ENCODE measurements around the gene SIGMAR1. TPM values are rescaled to one million over a fixed set of nuclear protein-coding genes. Genes with fewer than 3 reads are reported as not detected.

SIGMAR1 gene
- total RNA-seq, 2 experiments from 2014 or later, result 66.7 to 66.9 TPM

DNA sequence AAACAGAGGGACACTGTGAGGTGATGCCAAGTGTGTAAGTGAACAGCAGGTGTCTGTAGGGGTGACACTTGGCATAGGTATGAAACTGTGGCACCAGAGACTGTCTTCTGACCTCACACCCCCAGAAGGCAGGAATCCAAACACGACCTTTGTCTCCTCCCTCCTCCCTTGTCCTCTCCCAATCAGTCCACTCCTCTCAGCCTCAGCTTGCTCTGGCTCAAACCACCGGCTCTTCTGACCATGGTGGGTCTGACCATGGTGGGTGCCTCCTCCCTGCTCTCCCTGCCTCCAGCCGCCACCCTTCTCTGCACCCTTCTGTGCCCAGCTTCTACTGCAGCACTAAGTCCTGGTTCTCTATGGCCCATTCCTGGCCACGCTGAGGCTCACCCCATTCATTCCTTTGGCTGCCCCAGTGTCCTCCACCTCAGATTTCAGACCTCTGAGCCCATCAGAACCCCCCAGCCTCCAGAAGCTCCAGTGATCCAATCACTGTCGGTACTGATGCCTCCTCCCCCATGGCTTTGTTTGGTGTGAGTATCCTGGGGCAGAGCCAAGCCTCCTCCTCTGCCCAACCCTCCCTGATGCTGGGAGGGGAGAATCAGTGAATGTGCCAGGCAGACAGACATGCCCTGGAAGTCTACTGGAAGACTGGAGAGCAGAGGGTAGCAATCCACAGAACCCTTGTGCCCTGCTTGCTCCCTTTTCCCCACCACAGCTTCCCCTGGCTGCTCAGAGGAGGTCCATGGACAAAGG is 7.0 kb downstream of the SIGMAR1 start:
- H3K4me3 Mint-ChIP-seq, result no peak overlapping the region
- no peaks in the 10 kb centered on the region for H3K9me3 Mint-ChIP-seq (ENCODE audit: insufficient read depth)
- H3K27ac Mint-ChIP-seq, result no peak overlapping the region
- peaks cover 8% of the 10 kb centered on the region for H3K36me3 Mint-ChIP-seq (ENCODE audit: low read depth)
- peaks cover 24% of the 10 kb centered on the region for H3K4me1 Mint-ChIP-seq (ENCODE audit: low read depth)
- ChIA-PET POLR2A (no interaction called here), CTCF (interaction anchor here (2.0 to 9.0 kb wide), 4 partner anchors 8 to 72 kb away, joined by 6 to 156 read pairs (median 70); partner anchors contain the start of genes DCTN3 and GALT)
- DNase-seq (no peak), ATAC-seq (no peak)
- H3K27me3 Mint-ChIP-seq (ENCODE audit: low read depth), result peaks cover 44% of the 10 kb centered on the region

- Mint-ChIP-seq H3K36me3 (ENCODE audit: low read depth) (no peaks in the 10 kb centered on the region), H3K27ac (no peak overlapping the region), H3K27me3 (ENCODE audit: low read depth) (peaks cover 53% of the 10 kb centered on the region), H3K4me1 (ENCODE audit: low read depth) (peaks cover 16% of the 10 kb centered on the region), H3K4me3 (peak overlapping the region; percentile 47), H3K9me3 (ENCODE audit: insufficient read depth) (no peaks in the 10 kb centered on the region)
- POLR2A ChIA-PET, result interaction anchor here (0.6 to 1.3 kb wide), 2 partner anchors 9 to 17 kb away, joined by 3 to 8 read pairs; partner anchors contain the start of genes DCTN3 and RPP25L
- ATAC-seq (no peak), DNase-seq (no peak)
- CTCF ChIA-PET, result interaction anchor here (1.1 to 1.3 kb wide), 2 partner anchors 9 to 16 kb away, joined by 6 to 7 read pairs; partner anchors contain the start of gene DCTN3
Measured at GRCh38 chr9:34629491-34629808, 8.1 kb downstream of the SIGMAR1 start.

GRCh38 chr9:34628656-34629490 is 8.7 kb downstream of the SIGMAR1 start, which contains the start of gene ARID3C:
Gene ARID3C (minus strand): TSS chr9:34629066. CDS start chr9:34628014, 1,052 bp downstream.
- Mint-ChIP-seq H3K27me3 (ENCODE audit: low read depth) (peaks cover 58% of the 10 kb centered on the region), H3K4me1 (ENCODE audit: low read depth) (peaks cover 15% of the 10 kb centered on the region), H3K27ac (no peak within 1 kb of the TSS), H3K36me3 (ENCODE audit: low read depth) (no peaks in the 10 kb centered on the region), H3K9me3 (ENCODE audit: insufficient read depth) (no peaks in the 10 kb centered on the region), H3K4me3 (peak within 1 kb of the TSS; percentile 73)
- CTCF ChIA-PET, result interaction anchor here (1.1 to 1.3 kb wide), 2 partner anchors 8 to 15 kb away, joined by 6 to 7 read pairs; partner anchors contain the start of gene DCTN3
- ATAC-seq (peak; percentile 85), DNase-seq (peak; percentile 36)
- POLR2A ChIA-PET, result interaction anchor here (1.3 kb wide), 1 partner anchor 9 kb away, joined by 8 read pairs; the partner anchor contains the start of gene DCTN3

DNA sequence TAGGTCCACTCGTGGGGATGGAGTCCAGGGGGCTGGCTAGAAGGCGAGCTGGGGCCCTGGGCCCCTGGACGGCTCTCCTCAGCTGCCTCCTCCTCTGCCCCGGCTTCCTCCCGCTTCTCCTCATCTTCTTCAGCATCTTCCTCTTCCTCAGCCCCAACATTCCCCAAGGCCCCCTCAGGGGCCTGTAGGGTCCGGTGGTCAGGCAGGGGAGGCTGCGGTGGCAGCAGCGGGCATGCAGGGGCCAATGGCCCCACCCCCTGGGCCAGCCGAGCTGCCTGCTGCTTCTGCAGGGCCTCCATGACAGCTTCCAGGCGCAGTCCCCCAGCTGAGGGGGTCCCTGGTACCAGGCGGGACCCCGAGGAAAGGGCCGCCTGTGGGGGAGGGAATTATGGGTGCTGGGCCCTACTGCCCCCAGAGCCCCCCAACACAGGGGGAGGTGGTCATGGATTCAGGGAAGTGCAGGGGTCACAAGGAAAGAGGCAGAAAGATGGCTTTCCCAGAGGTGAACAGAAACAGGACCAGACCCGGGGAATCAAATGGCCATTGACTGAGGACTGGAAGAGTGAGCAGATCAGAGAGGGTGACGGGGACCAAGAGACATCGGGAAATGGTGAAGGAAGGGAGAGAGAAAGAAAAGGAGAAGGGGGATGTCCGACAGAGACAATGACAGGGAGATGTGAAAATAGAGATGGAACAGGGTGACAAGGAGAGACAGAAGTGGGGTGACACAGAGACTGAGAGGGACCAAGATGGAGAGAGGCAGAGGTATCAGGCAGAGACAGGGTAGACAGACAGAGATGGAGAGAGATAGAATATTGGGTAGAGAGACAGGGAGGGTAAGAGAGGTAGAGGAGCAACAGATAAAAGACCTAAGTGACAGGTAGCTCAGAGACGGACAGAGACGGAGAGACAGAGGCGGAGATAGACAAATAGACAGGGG is 9.6 kb downstream of the SIGMAR1 start:
- Mint-ChIP-seq H3K27me3 (ENCODE audit: low read depth) (peaks cover 63% of the 10 kb centered on the region), H3K27ac (no peak overlapping the region), H3K4me3 (peak overlapping the region; percentile 73), H3K9me3 (ENCODE audit: insufficient read depth) (no peaks in the 10 kb centered on the region), H3K4me1 (ENCODE audit: low read depth) (peaks cover 20% of the 10 kb centered on the region), H3K36me3 (ENCODE audit: low read depth) (peaks cover 2% of the 10 kb centered on the region)
- POLR2A ChIA-PET, result no interaction called here
- CTCF ChIA-PET, result no interaction called here
- ATAC-seq, result no peak
- no peak for DNase-seq

- Mint-ChIP-seq H3K9me3 (ENCODE audit: insufficient read depth) (no peaks in the 10 kb centered on the region), H3K4me3 (no peak overlapping the region), H3K4me1 (ENCODE audit: low read depth) (peaks cover 31% of the 10 kb centered on the region), H3K27me3 (ENCODE audit: low read depth) (peaks cover 68% of the 10 kb centered on the region), H3K27ac (no peak overlapping the region), H3K36me3 (ENCODE audit: low read depth) (peaks cover 2% of the 10 kb centered on the region)
- ATAC-seq, result no peak
- ChIA-PET POLR2A (interaction anchor here (1.3 to 2.6 kb wide), 2 partner anchors 12 to 13 kb away, joined by 4 to 16 read pairs; partner anchors contain the start of gene SIGMAR1), CTCF (interaction anchor here (1.1 to 7.6 kb wide), 3 partner anchors 10 to 22 kb away, joined by 3 to 131 read pairs (median 13); partner anchors contain the start of genes RPP25L and SIGMAR1)
- no peak for DNase-seq
Measured at GRCh38 chr9:34625186-34625486, 12.5 kb downstream of the SIGMAR1 start.

DNA sequence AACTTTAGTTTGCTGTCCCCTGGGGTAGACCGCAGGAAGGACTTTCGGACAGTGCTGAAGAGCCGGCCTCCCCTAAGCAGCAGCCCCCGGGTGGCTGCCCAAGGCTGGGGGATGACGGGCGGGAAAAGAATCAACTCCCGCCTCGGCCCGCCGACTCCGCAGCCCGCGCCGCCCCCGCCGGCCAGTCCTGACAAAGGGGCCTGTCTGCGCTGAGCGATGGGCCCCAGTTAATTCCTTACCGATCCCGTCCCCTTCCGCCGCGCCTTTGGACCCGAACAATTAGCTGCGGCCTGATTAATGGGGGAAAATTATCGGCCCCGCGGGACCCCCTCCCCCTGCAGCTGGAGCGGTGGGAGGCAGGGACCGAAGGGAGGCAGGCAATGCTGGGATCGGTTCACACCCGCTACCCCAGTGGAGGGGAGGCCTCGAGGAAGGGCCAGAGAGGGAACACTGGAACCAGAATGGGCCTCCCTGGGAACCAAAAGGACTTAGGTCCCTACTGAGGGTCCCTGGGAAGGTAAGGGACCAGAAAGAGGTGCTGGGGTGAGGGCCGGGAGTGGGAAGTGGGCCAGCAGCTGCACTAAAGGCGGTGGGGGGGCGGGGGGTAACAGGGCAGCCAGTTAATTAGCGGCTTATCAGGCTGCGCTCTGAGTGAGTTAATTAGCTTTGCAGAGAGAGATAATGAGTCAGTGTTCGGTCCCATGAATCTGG is 13.0 kb downstream of the SIGMAR1 start:
- POLR2A ChIA-PET, result interaction anchor here (2.6 kb wide), 1 partner anchor 13 kb away, joined by 16 read pairs; the partner anchor contains the start of gene SIGMAR1
- no peak for ATAC-seq
- peaks cover 33% of the 10 kb centered on the region for H3K4me1 Mint-ChIP-seq (ENCODE audit: low read depth)

GRCh38 chr9:34623374-34624235 is 14.0 kb downstream of the SIGMAR1 start:
- ChIA-PET CTCF (interaction anchor here (1.0 to 7.6 kb wide), 3 partner anchors 11 to 41 kb away, joined by 4 to 131 read pairs (median 5); partner anchors contain the start of genes RPP25L and SIGMAR1), POLR2A (interaction anchor here (2.3 to 4.2 kb wide), 2 partner anchors 11 to 14 kb away, joined by 7 to 19 read pairs; partner anchors contain the start of gene SIGMAR1)
- Mint-ChIP-seq H3K4me1 (ENCODE audit: low read depth) (peaks cover 38% of the 10 kb centered on the region), H3K27ac (no peak overlapping the region), H3K27me3 (ENCODE audit: low read depth) (peaks cover 56% of the 10 kb centered on the region), H3K36me3 (ENCODE audit: low read depth) (peaks cover 5% of the 10 kb centered on the region), H3K4me3 (no peak overlapping the region), H3K9me3 (ENCODE audit: insufficient read depth) (no peaks in the 10 kb centered on the region)
- ATAC-seq (no peak), DNase-seq (no peak)

More for the DNA sequence above, 13.0 kb downstream of the SIGMAR1 start:
- Mint-ChIP-seq H3K4me3 (no peak overlapping the region), H3K36me3 (ENCODE audit: low read depth) (peaks cover 2% of the 10 kb centered on the region), H3K27ac (no peak overlapping the region), H3K27me3 (ENCODE audit: low read depth) (peaks cover 63% of the 10 kb centered on the region), H3K9me3 (ENCODE audit: insufficient read depth) (no peaks in the 10 kb centered on the region)
- CTCF ChIA-PET, result interaction anchor here (1.6 to 7.6 kb wide), 2 partner anchors 10 to 12 kb away, joined by 13 to 131 read pairs; partner anchors contain the start of genes RPP25L and SIGMAR1
- no peak for DNase-seq

DNA sequence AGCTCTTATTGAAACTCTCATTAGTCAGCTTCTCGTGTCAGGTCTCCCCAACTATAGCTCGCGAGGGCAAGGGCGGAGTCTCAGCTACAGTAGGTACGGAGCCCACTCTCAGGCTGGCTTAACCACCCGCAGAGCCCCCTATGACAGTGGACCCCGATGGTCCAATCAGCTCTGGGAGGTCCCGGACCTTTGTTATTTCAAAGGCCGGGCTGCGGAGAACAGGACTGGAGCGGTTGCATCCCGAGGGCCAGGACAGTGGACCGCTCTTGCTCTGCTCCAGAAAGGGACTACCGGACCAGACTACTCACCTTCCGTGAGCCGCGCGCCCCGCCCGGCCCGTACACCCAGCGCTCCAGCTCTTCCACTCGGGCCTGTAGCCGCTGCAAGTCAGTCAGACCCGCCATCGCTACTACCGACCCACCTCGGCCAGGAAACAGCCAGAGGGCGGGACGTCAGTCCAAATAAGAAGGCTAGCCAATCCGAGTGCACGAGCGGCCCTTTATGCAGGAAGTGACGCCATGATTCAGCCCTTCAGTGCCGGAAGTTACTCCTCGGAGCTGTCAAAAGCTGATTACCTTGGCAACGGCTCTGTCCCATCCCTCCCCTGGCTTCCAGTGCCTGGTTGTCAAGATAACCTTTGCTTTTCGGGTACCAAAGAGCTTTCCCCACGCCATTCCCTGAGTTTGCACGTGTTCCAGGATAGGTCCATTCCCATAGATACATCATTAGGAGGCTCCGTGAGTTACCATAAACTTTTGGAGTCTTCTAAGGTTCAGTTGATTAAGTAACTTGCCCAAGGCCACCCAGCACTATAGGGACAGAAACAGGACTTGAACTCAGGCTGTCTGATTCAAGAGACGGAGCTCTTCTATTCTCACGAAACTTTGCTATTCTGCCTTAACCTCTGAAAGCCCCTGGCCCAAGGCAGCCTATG is 17.3 kb downstream of the SIGMAR1 start, which contains the start of gene DCTN3:
TSS of gene DCTN3 (minus strand) at position 435 of the 934 bp plus-strand sequence. CDS start at position 404, 31 bp downstream.
- ChIA-PET POLR2A (interaction anchor here (0.7 to 4.2 kb wide), 9 partner anchors 9 to 460 kb away, joined by 3 to 27 read pairs (median 8); partner anchors contain the start of genes ARID3C, FANCG, GALT and RPP25L), CTCF (interaction anchor here (0.9 to 7.6 kb wide), 13 partner anchors 8 to 365 kb away, joined by 3 to 131 read pairs (median 5); partner anchors contain the start of genes ARID3C, GALT, RPP25L and SIGMAR1)
- DNase-seq (peak; percentile 96), ATAC-seq (peak; percentile 98)
- Mint-ChIP-seq H3K27ac (peak within 1 kb of the TSS; percentile 86), H3K27me3 (ENCODE audit: low read depth) (peaks cover 30% of the 10 kb centered on the region), H3K36me3 (ENCODE audit: low read depth) (peaks cover 26% of the 10 kb centered on the region), H3K4me1 (ENCODE audit: low read depth) (peaks cover 32% of the 10 kb centered on the region), H3K9me3 (ENCODE audit: insufficient read depth) (no peaks in the 10 kb centered on the region), H3K4me3 (peak within 1 kb of the TSS; percentile 90)

GRCh38 chr9:34615132-34615531 is 22.5 kb downstream of the SIGMAR1 start:
- no peak for DNase-seq
- H3K36me3 Mint-ChIP-seq (ENCODE audit: low read depth), result peaks cover 26% of the 10 kb centered on the region
- H3K27me3 Mint-ChIP-seq (ENCODE audit: low read depth), result no peaks in the 10 kb centered on the region
- no peak overlapping the region for H3K27ac Mint-ChIP-seq
- ATAC-seq, result no peak
- CTCF ChIA-PET, result interaction anchor here (1.1 to 8.3 kb wide), 4 partner anchors 11 to 49 kb away, joined by 3 to 171 read pairs (median 6); partner anchors contain the start of gene SIGMAR1
- POLR2A ChIA-PET, result no interaction called here
- H3K4me3 Mint-ChIP-seq, result no peak overlapping the region
- no peaks in the 10 kb centered on the region for H3K9me3 Mint-ChIP-seq (ENCODE audit: insufficient read depth)
- H3K4me1 Mint-ChIP-seq (ENCODE audit: low read depth), result peaks cover 30% of the 10 kb centered on the region
